IPS-18c (cell line): ENCODE data around the gene TMEM26.
"Not testable (repeated sequence)": the region's sequence is repeated elsewhere in the genome, so short reads cannot be mapped to it uniquely, and the experiment has no call there.

ENCODE experiments used
- H3K4me3 ChIP-seq: 2 replicates; pipeline ENCODE4 v1.7.0; 2013; ENCODE audit warnings: low read depth, mild to moderate bottlenecking, low read length, moderate library complexity; ENCODE audit not compliant: insufficient read depth
- H3K9me3 ChIP-seq: one replicate; pipeline ENCODE4 v1.6.1; 2013; ENCODE audit warnings: mild to moderate bottlenecking, low read length, moderate library complexity; ENCODE audit not compliant: control insufficient read depth, insufficient read depth

Gene TMEM26

DNA sequence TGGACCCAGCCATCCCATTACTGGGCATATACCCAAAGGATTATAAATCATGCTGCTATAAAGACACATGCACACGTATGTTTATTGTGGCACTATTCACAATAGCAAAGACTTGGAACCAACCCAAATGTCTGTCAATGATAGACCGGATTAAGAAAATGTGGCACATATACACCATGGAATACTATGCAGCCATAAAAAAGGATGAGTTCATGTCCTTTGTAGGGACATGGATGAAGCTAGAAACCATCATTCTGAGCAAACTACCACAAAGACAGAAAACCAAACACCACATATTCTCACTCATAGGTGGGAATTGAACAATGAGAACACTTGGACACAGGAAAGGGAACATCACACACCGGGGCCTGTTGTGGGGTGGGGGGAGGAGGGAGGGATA is 72.0 kb downstream of the TMEM26 start:
- H3K4me3 ChIP-seq, H3K9me3 ChIP-seq: not testable (repeated sequence)

DNA sequence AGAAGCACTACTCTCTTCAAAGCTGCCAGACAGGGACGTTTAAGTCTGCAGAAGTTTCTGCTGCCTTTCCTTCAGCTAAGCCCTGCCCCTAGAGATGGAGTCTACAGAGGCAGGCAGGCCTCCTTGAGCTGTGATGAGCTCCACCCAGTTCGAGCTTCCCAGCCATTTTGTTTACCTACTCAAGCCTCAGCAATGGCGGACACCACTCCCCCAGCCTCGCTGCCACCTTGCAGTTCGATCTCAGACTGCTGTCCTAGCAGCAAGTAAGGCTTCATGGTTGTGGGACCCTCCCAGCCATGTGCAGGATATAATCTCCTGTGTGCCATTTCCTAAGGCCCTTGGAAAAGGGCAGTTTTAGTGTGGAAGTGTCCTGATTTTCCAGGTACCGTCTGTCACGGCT is 74.3 kb downstream of the TMEM26 start:
- no peaks in the 10 kb centered on the region for H3K9me3 ChIP-seq
- H3K4me3 ChIP-seq: no peak overlapping the region

DNA sequence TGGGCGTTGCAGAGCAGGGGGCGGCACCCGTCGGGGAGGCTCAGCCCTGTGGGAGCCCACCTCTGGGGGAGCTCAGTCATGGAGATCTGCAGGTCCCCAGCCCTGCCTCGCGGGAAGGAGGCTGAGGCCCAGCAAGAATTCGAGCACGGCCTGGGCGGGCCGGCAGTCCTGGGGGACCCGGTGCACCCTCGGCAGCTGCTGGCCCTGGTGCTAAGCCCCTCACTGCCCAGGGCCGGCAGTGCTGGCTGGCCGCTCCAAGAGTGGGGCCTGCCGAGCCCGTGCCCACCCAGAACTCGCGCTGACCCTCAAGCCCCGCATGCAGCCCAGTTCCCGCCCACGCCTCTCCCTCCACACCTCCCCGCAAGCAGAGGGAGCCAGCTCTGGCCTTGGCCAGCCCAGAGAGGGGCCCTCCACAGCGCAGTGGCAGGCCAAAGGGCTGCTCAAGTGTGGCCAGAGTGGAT is 76.2 kb downstream of the TMEM26 start:
- H3K9me3 ChIP-seq: no peaks in the 10 kb centered on the region
- no peak overlapping the region for H3K4me3 ChIP-seq

DNA sequence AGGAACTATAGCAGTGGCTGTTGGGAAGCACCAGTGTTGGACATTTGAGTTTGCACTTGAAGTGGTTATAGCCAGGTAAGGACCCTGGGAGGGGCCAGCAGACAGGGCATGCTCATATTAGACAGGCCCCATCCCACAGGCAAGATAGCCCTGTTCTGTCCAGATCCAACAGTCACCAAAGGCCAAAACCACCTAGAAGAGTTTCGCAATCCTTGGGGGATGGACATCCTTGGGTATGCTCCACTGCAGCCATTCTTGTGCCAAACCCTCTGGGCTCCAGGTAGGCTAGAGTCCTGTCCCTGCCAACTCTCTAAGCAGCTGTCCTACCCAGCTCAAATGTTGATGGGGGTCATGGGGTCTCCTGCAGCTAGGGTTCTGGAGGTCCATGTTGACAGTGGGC is 76.8 kb downstream of the TMEM26 start:
- H3K4me3 ChIP-seq: no peak overlapping the region
- no peaks in the 10 kb centered on the region for H3K9me3 ChIP-seq

DNA sequence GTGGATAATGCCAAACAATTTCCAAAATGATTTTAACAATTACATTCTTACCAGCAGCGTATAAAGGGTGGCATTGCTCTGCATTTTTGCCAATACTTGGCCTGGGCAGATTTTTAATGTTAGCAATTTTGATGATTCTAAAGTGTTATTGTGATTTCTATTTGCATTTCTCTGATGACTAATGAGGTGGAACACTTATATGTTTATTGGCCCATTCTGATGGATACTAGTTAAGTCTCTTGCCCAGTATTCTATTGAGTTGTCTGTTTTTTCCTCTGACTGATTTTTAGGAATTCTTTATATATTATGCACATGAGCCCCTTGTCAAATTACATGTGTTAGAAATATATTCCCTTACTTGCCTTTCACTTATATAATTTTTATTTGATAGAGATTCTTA is 86.8 kb downstream of the TMEM26 start:
- no peak overlapping the region for H3K4me3 ChIP-seq
- no peaks in the 10 kb centered on the region for H3K9me3 ChIP-seq

DNA sequence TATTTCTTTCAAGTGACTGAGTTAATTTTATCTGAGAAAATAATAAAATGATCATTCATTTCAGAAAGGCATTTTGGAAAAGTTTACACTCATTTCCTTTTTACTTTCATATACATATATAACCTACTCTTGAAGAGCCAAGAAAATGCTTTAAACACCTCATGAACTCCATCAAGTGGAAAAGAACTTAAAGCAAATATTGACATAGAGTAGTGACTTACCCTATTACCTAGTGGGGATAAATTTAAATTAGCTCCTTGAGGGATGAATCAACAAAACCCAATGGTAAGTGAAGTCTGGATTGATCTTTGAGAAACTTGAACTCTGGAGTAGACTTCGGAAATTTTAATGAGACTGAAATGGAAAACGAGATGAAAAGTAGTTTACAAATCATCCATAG is 88.6 kb downstream of the TMEM26 start:
- no peaks in the 10 kb centered on the region for H3K9me3 ChIP-seq
- H3K4me3 ChIP-seq: no peak overlapping the region

DNA sequence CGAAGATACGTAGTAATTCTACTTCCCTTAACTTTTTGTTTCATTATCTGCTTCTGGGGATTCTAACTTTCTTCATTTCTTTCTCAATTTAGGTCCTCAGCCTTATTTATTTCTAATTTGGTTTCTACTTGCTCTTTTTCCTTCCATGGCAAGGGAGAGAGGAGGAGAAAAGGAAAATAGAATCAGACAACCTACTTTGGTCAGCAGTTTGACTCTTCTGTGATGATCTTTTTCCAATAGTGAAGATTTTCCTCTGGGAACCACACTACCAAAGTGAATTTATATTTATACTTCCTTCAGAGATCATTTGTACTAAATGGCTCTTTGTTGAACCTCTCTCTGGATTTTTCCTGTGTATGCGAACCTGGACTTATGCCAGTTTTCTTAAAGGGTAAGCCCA is 90.2 kb downstream of the TMEM26 start:
- H3K4me3 ChIP-seq: no peak overlapping the region
- no peaks in the 10 kb centered on the region for H3K9me3 ChIP-seq

DNA sequence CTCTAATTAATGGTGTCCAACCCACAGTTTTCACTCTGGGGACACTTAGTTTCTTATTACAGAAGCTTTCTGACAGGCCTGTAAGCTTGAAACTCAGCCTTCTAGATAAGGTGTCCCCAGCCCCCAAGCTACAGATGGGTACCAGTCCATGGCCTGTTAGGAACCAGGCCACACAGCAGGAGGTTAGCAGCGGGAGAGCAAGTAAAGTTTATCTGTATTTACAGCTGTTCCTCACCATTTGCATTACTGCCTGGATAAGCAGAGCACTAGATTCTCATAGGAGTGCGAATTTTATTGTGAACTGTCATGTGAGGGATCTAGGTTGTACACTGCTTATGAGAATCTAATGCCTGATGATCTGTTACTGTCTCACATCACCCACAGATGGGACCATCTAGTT is 93.7 kb downstream of the TMEM26 start:
- Histone ChIP-seq H3K4me3 (no peak overlapping the region), H3K9me3 (no peaks in the 10 kb centered on the region)

DNA sequence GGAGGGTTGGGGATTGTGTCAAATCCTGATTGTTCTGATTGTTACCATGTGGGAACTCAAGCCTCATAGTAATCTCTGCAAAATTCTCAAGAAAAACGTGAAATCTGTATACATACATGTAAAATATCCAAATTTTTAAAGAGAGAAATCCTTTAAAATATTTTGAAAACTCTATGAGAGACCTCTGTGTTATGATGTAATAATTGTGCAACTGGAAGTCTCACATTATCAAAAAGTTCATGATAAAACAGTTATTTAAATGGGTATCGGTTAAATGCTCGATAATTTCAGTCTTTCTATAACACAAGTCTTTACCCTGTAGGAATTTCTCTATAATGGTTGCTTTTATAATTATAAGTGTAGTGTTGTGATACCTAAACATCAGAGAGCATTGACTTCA is 95.5 kb downstream of the TMEM26 start:
- H3K4me3 ChIP-seq: no peak overlapping the region
- H3K9me3 ChIP-seq: no peaks in the 10 kb centered on the region
